Cerebellar nuclear complex (tissue), 1 donor: ENCODE measurements around the gene AP2A2.
A peak's percentile ranks its signal among the peaks of the same experiment; 100 is the strongest.

Experiments
- DNase-seq, 2 experiments: peaks; one replicate each; lab custom pipeline; 2025; lab: John Stamatoyannopoulos, UW

The AP2A2 gene

GRCh38 chr11:996681-997080 lies 71.0 kb downstream of the AP2A2 start:
- DNase-seq, result no peak

- no peak for DNase-seq
These were observed 72.2 kb downstream of the AP2A2 start for GRCh38 chr11:997907-998306.

GRCh38 chr11:999009-999408 lies 73.3 kb downstream of the AP2A2 start:
- DNase-seq, result no peak

- DNase-seq, result no peak
These were observed 74.9 kb downstream of the AP2A2 start for GRCh38 chr11:1000357-1001278.

- DNase-seq, result no peak
These were observed 76.1 kb downstream of the AP2A2 start for GRCh38 chr11:1001617-1002405.

- no peak for DNase-seq
These were observed 76.8 kb downstream of the AP2A2 start for GRCh38 chr11:1002406-1002984.

GRCh38 chr11:1003159-1003558 lies 77.5 kb downstream of the AP2A2 start:
- no peak for DNase-seq

GRCh38 chr11:1005928-1006327 lies 80.3 kb downstream of the AP2A2 start:
- DNase-seq, result no peak

- peak; percentile 96 to 98 for DNase-seq
These were observed 81.1 kb downstream of the AP2A2 start for GRCh38 chr11:1006762-1007161.

GRCh38 chr11:1007279-1007678 lies 81.6 kb downstream of the AP2A2 start:
- no peak for DNase-seq

GRCh38 chr11:1008001-1008802 lies 82.5 kb downstream of the AP2A2 start:
- no peak for DNase-seq

GRCh38 chr11:1008803-1009145 lies 83.1 kb downstream of the AP2A2 start:
- DNase-seq, result no peak

- DNase-seq, result no peak
These were observed 83.7 kb downstream of the AP2A2 start for GRCh38 chr11:1009371-1009770.

GRCh38 chr11:1009991-1010390 lies 84.3 kb downstream of the AP2A2 start:
- no peak for DNase-seq

GRCh38 chr11:1010551-1011319 lies 85.1 kb downstream of the AP2A2 start:
- DNase-seq, result no peak

- DNase-seq, result no peak
These were observed 85.6 kb downstream of the AP2A2 start for GRCh38 chr11:1011320-1011698.

GRCh38 chr11:1012291-1012690 lies 86.6 kb downstream of the AP2A2 start:
- DNase-seq, result no peak

GRCh38 chr11:1012740-1013630 lies 87.3 kb downstream of the AP2A2 start:
- no peak for DNase-seq

GRCh38 chr11:1013631-1013935 lies 87.9 kb downstream of the AP2A2 start:
- DNase-seq, result no peak

GRCh38 chr11:1014276-1014675 lies 88.6 kb downstream of the AP2A2 start:
- no peak for DNase-seq
